H54 (cell line): ENCODE results near the gene EFL1.
A peak's percentile ranks its signal among the peaks of the same experiment; 100 is the strongest.
"Not testable (repeated sequence)": the region's sequence is repeated elsewhere in the genome, so short reads cannot be mapped to it uniquely, and the experiment has no call there.

ENCODE experiments used
- DNase-seq: peaks from one replicate; pipeline ENCODE4 v3.0.0; 2011; ENCODE audit warnings: low spot score, mixed read lengths; ENCODE audit not compliant: insufficient read length
- FAIRE-seq: peaks from 3 replicates; lab custom pipeline; 2011; peaks lifted over from hg19 to GRCh38; lab: Jason Lieb, UNC
- POLR2A ChIP-seq: IDR thresholded peaks from 2 replicates; pipeline ENCODE4 v1.6.1; 2011; ENCODE audit warnings: low read depth, mild to moderate bottlenecking, low read length

Gene EFL1

GRCh38 chr15:82239685-82240391 lies 22.7 kb downstream of the EFL1 start:
- no peak for TF ChIP-seq POLR2A
- DNase-seq (no peak), FAIRE-seq (no peak)

- not testable (repeated sequence) for FAIRE-seq, DNase-seq
Observed at GRCh38 chr15:82237944-82238534, 24.5 kb downstream of the EFL1 start.

GRCh38 chr15:82231842-82232241 lies 30.7 kb downstream of the EFL1 start:
- no peak for FAIRE-seq

GRCh38 chr15:82231233-82231632 lies 31.3 kb downstream of the EFL1 start:
- FAIRE-seq (no peak), DNase-seq (no peak)
- TF ChIP-seq POLR2A = no peak

More at GRCh38 chr15:82231842-82232241, 30.7 kb downstream of the EFL1 start:
- TF ChIP-seq POLR2A = no peak
- no peak for DNase-seq

GRCh38 chr15:82228750-82229149 lies 33.8 kb downstream of the EFL1 start:
- FAIRE-seq (no peak), DNase-seq (no peak)
- no peak for TF ChIP-seq POLR2A

- not testable (repeated sequence) for FAIRE-seq
Observed at GRCh38 chr15:82221535-82221934, 41.0 kb downstream of the EFL1 start.

GRCh38 chr15:82216092-82216491 lies 46.4 kb downstream of the EFL1 start:
- FAIRE-seq, DNase-seq: not testable (repeated sequence)

More at GRCh38 chr15:82221535-82221934, 41.0 kb downstream of the EFL1 start:
- DNase-seq = not testable (repeated sequence)

- not testable (repeated sequence) for FAIRE-seq
Observed at GRCh38 chr15:82212201-82212600, 50.3 kb downstream of the EFL1 start.

GRCh38 chr15:82210066-82210597 lies 52.4 kb downstream of the EFL1 start:
- DNase-seq = not testable (repeated sequence)
- FAIRE-seq = peak; percentile 99

More at GRCh38 chr15:82212201-82212600, 50.3 kb downstream of the EFL1 start:
- DNase-seq = not testable (repeated sequence)

GRCh38 chr15:82204575-82204974 lies 58.0 kb downstream of the EFL1 start:
- not testable (repeated sequence) for FAIRE-seq, DNase-seq

- DNase-seq = peak; percentile 25
- TF ChIP-seq POLR2A = no peak
- FAIRE-seq = peak; percentile 91
Observed at GRCh38 chr15:82197733-82198594, 64.6 kb downstream of the EFL1 start.

GRCh38 chr15:82196353-82196752 lies 66.2 kb downstream of the EFL1 start:
- DNase-seq (no peak), FAIRE-seq (no peak)
- TF ChIP-seq POLR2A = no peak

GRCh38 chr15:82195818-82196217 lies 66.7 kb downstream of the EFL1 start:
- FAIRE-seq, DNase-seq: not testable (repeated sequence)

- not testable (repeated sequence) for DNase-seq, FAIRE-seq
Observed at GRCh38 chr15:82194488-82194887, 68.0 kb downstream of the EFL1 start.

GRCh38 chr15:82193435-82193834 lies 69.1 kb downstream of the EFL1 start:
- not testable (repeated sequence) for FAIRE-seq, DNase-seq

GRCh38 chr15:82192394-82192793 lies 70.1 kb downstream of the EFL1 start:
- FAIRE-seq = peak; percentile 91
- DNase-seq = not testable (repeated sequence)
